HepG2 (cell line): ENCODE results near the gene FGGY. TPM values are rescaled to one million over a fixed set of nuclear protein-coding genes. Genes with fewer than 3 reads are reported as not detected.

Experiments used
- ATAC-seq: fragments of 200-7000 bp; cut with Tn5 transposase; 3 replicates; pipeline ENCODE4 v1.9.1; 2020; ENCODE audit warnings: mild to moderate bottlenecking, moderate library complexity
- BruUV-seq: library from RNA; stranded (reverse); fragments of 400-500 nt; replicated peaks from 2 replicates; lab custom pipeline; 2021; lab: Mats Ljungman, UMichigan
- CTCF ChIA-PET: fragments of 300-600 bp; formaldehyde crosslinking; extraction: SDS; loops from one replicate; lab custom pipeline; 2021; ENCODE audit warnings: low total read pairs, inconsistent platforms, low intra/inter-chr PET ratio; lab: Yijun Ruan, JAX
- POLR2A ChIA-PET: fragments of 350-600 bp; sonication (Branson Sonifier 250); formaldehyde crosslinking; loops from one replicate; lab custom pipeline; 2020; ENCODE audit warnings: antibody characterized with exemption, inconsistent platforms; lab: Yijun Ruan, JAX
- DNase-seq: peaks from one replicate; pipeline ENCODE4 v3.0.0-alpha.2; 2015; ENCODE audit warnings: low spot score
- FAIRE-seq: peaks from 3 replicates; lab custom pipeline; 2011; peaks lifted over from hg19 to GRCh38; lab: Jason Lieb, UNC
- H2AFZ ChIP-seq: one replicate; pipeline ENCODE4 v1.6.1; 2011; ENCODE audit warnings: low read length, inconsistent platforms
- H3K27ac ChIP-seq: fragments of 300-600 bp; 3 replicates; pipeline ENCODE4 v1.8.0; 2011; ENCODE audit warnings: mixed run types, mild to moderate bottlenecking, mixed read lengths, low read length, inconsistent platforms; ENCODE audit not compliant: insufficient read depth; ENCODE audit errors: extremely low read length
- H3K27me3 ChIP-seq, 2 experiments: fragments of 200-600 bp in 1 of 2; 2 replicates in 1 of 2; 3 replicates in 1 of 2; pipeline versions ENCODE4 v1.6.0 to v1.8.0; 2011; ENCODE audit warnings: low read length in 2 of 2, mild to moderate bottlenecking in 2 of 2, moderate library complexity in 2 of 2, inconsistent platforms in 1 of 2; ENCODE audit not compliant: insufficient read depth in 2 of 2, control insufficient read depth in 1 of 2
- H3K36me3 ChIP-seq, 2 experiments: fragments of 200-600 bp in 1 of 2; replicated peaks in 1 of 2; 2 replicates in 1 of 2; 3 replicates in 1 of 2; pipeline versions ENCODE4 v1.5.1 to v1.8.0; 2011; ENCODE audit warnings: low read length in 2 of 2, inconsistent platforms in 1 of 2; ENCODE audit not compliant: insufficient read depth in 2 of 2, control insufficient read depth in 1 of 2
- H3K4me1 ChIP-seq: 2 replicates; pipeline ENCODE4 v1.5.1; 2012; ENCODE audit warnings: low read length, inconsistent platforms; ENCODE audit not compliant: insufficient read depth
- H3K4me2 ChIP-seq: 2 replicates; pipeline ENCODE4 v1.6.0; 2011; ENCODE audit warnings: low read depth, low read length, inconsistent platforms
- H3K4me3 ChIP-seq, 3 experiments: fragments of 200-600 bp in 1 of 3; sonication (generic), shearing (Covaris generic) in 1 of 3; replicated peaks in 1 of 3; 2 replicates each; pipeline ENCODE4 v1.5.1; 2011 to 2016; ENCODE audit warnings: low read length in 3 of 3, inconsistent platforms in 2 of 3, low read depth in 2 of 3, mild to moderate bottlenecking in 2 of 3, control low read depth in 1 of 3, mixed read lengths in 1 of 3; ENCODE audit not compliant: insufficient read depth in 1 of 3
- H3K79me2 ChIP-seq: one replicate; pipeline ENCODE4 v1.6.1; 2011; ENCODE audit warnings: low read length, inconsistent platforms; ENCODE audit not compliant: insufficient read depth
- H3K9ac ChIP-seq: 2 replicates; pipeline ENCODE4 v1.6.0; 2011; ENCODE audit warnings: mild to moderate bottlenecking, low read depth, low read length, inconsistent platforms; ENCODE audit not compliant: insufficient read depth
- H3K9me3 ChIP-seq: 2 replicates; pipeline ENCODE4 v1.5.1; 2012; ENCODE audit warnings: mild to moderate bottlenecking, low read length
- H4K20me1 ChIP-seq: 2 replicates; pipeline ENCODE4 v1.6.0; 2011; ENCODE audit warnings: inconsistent platforms, mild to moderate bottlenecking, low read length, moderate library complexity; ENCODE audit not compliant: insufficient read depth
- HNRNPK ChIP-seq: fragments of 200-400 bp; formaldehyde crosslinking; IDR thresholded peaks from 2 replicates; pipeline ENCODE4 v1.6.1; 2018; ENCODE audit warnings: low read length, low read depth, moderate library complexity, mild to moderate bottlenecking; ENCODE audit not compliant: poor library complexity, severe bottlenecking
- KDM4B ChIP-seq: sonication (generic); formaldehyde crosslinking; IDR thresholded peaks from 2 replicates; pipeline ENCODE4 v1.4.0; 2020; ENCODE audit warnings: missing genetic modification reagents
- MED8 ChIP-seq: sonication (generic); formaldehyde crosslinking; IDR thresholded peaks from 2 replicates; pipeline ENCODE4 v1.8.1; 2023; ENCODE audit warnings: mild to moderate bottlenecking, missing genetic modification reagents; ENCODE audit not compliant: insufficient replicate concordance
- MYC ChIP-seq: sonication (generic); formaldehyde crosslinking; IDR thresholded peaks from 2 replicates; pipeline ENCODE4 v1.9.0; 2021; ENCODE audit warnings: missing genetic modification reagents, borderline replicate concordance
- NFIB ChIP-seq: sonication (generic); formaldehyde crosslinking; IDR thresholded peaks from 2 replicates; pipeline ENCODE4 v1.9.0; 2021; ENCODE audit warnings: missing genetic modification reagents, mild to moderate bottlenecking, borderline replicate concordance
- RXRB ChIP-seq: IDR thresholded peaks from 2 replicates; pipeline ENCODE4 v1.6.1; 2016; ENCODE audit warnings: borderline replicate concordance, missing genetic modification reagents, missing compliant biosample characterization
- SNAPC2 ChIP-seq: sonication (generic); formaldehyde crosslinking; IDR thresholded peaks from 2 replicates; pipeline ENCODE4 v1.8.1; 2022; ENCODE audit warnings: mild to moderate bottlenecking, missing genetic modification reagents
- YY1 ChIP-seq: IDR thresholded peaks from 2 replicates; pipeline ENCODE4 v1.6.1; 2011; ENCODE audit warnings: low read length, low read depth, moderate library complexity, mild to moderate bottlenecking; ENCODE audit not compliant: insufficient read depth, insufficient replicate concordance
- ZFYVE20 ChIP-seq: sonication (generic); formaldehyde crosslinking; IDR thresholded peaks from 2 replicates; pipeline ENCODE4 v1.8.0; 2023; ENCODE audit warnings: low read depth, mild to moderate bottlenecking, moderate library complexity, missing genetic modification reagents, borderline replicate concordance
- ZNF232 ChIP-seq: sonication (generic); formaldehyde crosslinking; IDR thresholded peaks from 2 replicates; pipeline ENCODE4 v1.4.0; 2020; ENCODE audit warnings: missing genetic modification reagents, borderline replicate concordance
- ZNF282 ChIP-seq: fragments of 450-650 bp; IDR thresholded peaks from 2 replicates; pipeline ENCODE4 v1.6.1; 2018; ENCODE audit not compliant: partially characterized antibody
- ZNF777 ChIP-seq: sonication (generic); formaldehyde crosslinking; IDR thresholded peaks from 2 replicates; pipeline ENCODE4 v1.4.0; 2020; ENCODE audit warnings: missing genetic modification reagents
- ZNF841 ChIP-seq: sonication (generic); formaldehyde crosslinking; IDR thresholded peaks from 2 replicates; pipeline ENCODE4 v1.8.1; 2023; ENCODE audit warnings: missing genetic modification reagents, borderline replicate concordance
- ZSCAN21 ChIP-seq: sonication (generic); formaldehyde crosslinking; IDR thresholded peaks from 2 replicates; pipeline ENCODE4 v1.8.0; 2022; ENCODE audit warnings: mild to moderate bottlenecking, missing genetic modification reagents, moderate library complexity, borderline replicate concordance
- ZSCAN30 ChIP-seq: sonication (generic); formaldehyde crosslinking; IDR thresholded peaks from 2 replicates; pipeline ENCODE4 v1.5.0; 2020; ENCODE audit warnings: mild to moderate bottlenecking, missing genetic modification reagents
- WGBS: methylation state at CpG from one replicate; pipeline ENCODE4 v1.1.6; 2017; ENCODE audit warnings: low lambda C conversion rate; 5-methylcytosine and 5-hydroxymethylcytosine counted together
- in situ Hi-C: cut with HindIII; loops from 2 replicates; pipeline ENCODE4 v1.10.0; 2017; ENCODE audit warnings: low pct_unique_long_range_greater_than_20kb; ENCODE audit not compliant: extremely low pct_ligation_motif_present
- intact Hi-C: fragments of 100-400 bp; cut with micrococcal nuclease; formaldehyde crosslinking; loops from one replicate; pipeline ENCODE4 v1.10.0; 2022; ENCODE audit not compliant: unreplicated experiment
- polyA plus RNA-seq, 8 experiments: library from polyadenylated mRNA; depleted of rRNA in 3 of 8; stranded (reverse) in 7 of 8; unstranded in 1 of 8; fragments of >200 nt; fragmentation: Illumina TruSeq in 4 of 8; extraction: Trizol in 4 of 8; gene quantifications; 2 replicates each; pipeline versions ENCODE4 v1.2.1 to v1.2.3, GENCODE V29; 2011 to 2016; ENCODE audit warnings: low read depth in 4 of 8, missing spikeins in 1 of 8, mixed read lengths in 1 of 8; ENCODE audit not compliant: insufficient read depth in 1 of 8
- total RNA-seq, 5 experiments: library from RNA; depleted of rRNA; stranded (reverse); fragments of >200 nt; fragmentation: Illumina TruSeq; extraction: Trizol; gene quantifications; 2 replicates each; pipeline ENCODE4 v1.2.3, GENCODE V29; 2016; ENCODE audit warnings: low read depth in 1 of 5
- TF ChIP-seq, protein P1 (sequence below): sonication (generic); formaldehyde crosslinking; IDR thresholded peaks from 2 replicates; pipeline ENCODE4 v1.4.0; 2020; ENCODE audit warnings: mild to moderate bottlenecking, missing genetic modification reagents
- TF ChIP-seq, protein P2 (sequence below): sonication (generic); formaldehyde crosslinking; IDR thresholded peaks from 2 replicates; pipeline ENCODE4 v1.4.0; 2020; ENCODE audit warnings: missing genetic modification reagents

The FGGY gene
- total and polyA plus RNA-seq, 2 of the 13 experiments (the other 11 are each of a cell fraction or from before 2014, with no cell fraction given) = 15.7 to 27.5 TPM

GRCh38 chr1:59433440-59433813, 136.5 kb downstream of the FGGY start:
- in situ Hi-C loops = no loop called here
- intact Hi-C loops = no loop called here
- Histone ChIP-seq H3K4me3 (no peak overlapping the region), H3K27me3 (no peaks in the 10 kb centered on the region), H2AFZ (no peak overlapping the region), H3K4me1 (peaks cover 78% of the 10 kb centered on the region), H3K4me2 (no peak overlapping the region), H3K36me3 (no peaks in the 10 kb centered on the region), H3K9me3 (no peaks in the 10 kb centered on the region), H3K79me2 (no peaks in the 10 kb centered on the region), H3K9ac (no peak overlapping the region), H3K27ac (peak overlapping the region; percentile 44)
- FAIRE-seq (no peak), ATAC-seq (0 out of 3 replicates have a peak, but pooled peaks have one; percentile 22)
- POLR2A ChIA-PET = no interaction called here
- WGBS = 99% methylated on average over 6 of the region's 6 CpGs
- no peak for TF ChIP-seq ZNF777 (CRISPR knock-in tag)
- no peak for TF ChIP-seq ZNF282
- no peak for TF ChIP-seq ZFYVE20 (CRISPR knock-in tag)
- no peak for TF ChIP-seq MED8
- no peak for TF ChIP-seq RXRB
- TF ChIP-seq NFIB (CRISPR knock-in tag) = no peak
- TF ChIP-seq ZSCAN21 = no peak
- no peak for TF ChIP-seq ZSCAN30 (CRISPR knock-in tag)
- TF ChIP-seq YY1 = no peak
- TF ChIP-seq, protein P1, sequence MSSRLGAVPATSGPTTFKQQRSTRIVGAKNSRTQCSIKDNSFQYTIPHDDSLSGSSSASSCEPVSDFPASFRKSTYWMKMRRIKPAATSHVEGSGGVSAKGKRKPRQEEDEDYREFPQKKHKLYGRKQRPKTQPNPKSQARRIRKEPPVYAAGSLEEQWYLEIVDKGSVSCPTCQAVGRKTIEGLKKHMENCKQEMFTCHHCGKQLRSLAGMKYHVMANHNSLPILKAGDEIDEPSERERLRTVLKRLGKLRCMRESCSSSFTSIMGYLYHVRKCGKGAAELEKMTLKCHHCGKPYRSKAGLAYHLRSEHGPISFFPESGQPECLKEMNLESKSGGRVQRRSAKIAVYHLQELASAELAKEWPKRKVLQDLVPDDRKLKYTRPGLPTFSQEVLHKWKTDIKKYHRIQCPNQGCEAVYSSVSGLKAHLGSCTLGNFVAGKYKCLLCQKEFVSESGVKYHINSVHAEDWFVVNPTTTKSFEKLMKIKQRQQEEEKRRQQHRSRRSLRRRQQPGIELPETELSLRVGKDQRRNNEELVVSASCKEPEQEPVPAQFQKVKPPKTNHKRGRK (CRISPR knock-in tag) = no peak
- no peak for TF ChIP-seq KDM4B (CRISPR knock-in tag)
- no peak for TF ChIP-seq ZNF841
- TF ChIP-seq MYC = no peak
- TF ChIP-seq, protein P2, sequence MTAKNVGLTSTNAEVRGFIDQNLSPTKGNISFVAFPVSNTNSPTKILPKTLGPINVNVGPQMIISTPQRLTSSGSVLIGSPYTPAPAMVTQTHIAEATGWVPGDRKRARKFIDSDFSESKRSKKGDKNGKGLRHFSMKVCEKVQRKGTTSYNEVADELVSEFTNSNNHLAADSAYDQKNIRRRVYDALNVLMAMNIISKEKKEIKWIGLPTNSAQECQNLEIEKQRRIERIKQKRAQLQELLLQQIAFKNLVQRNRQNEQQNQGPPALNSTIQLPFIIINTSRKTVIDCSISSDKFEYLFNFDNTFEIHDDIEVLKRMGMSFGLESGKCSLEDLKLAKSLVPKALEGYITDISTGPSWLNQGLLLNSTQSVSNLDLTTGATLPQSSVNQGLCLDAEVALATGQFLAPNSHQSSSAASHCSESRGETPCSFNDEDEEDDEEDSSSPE (CRISPR knock-in tag) = no peak
- no peak for TF ChIP-seq ZNF232
- no peak for TF ChIP-seq SNAPC2
- no peak for TF ChIP-seq HNRNPK
- TF ChIP-seq, all 625 proteins: peak for 0
- no peak for DNase-seq
- BruUV-seq = no TSS peak
- no peaks in the 10 kb centered on the region for H4K20me1 ChIP-seq
- CTCF ChIA-PET = no interaction called here
